ENCODE data around the gene ZRANB2. TPM values are rescaled to one million over a fixed set of nuclear protein-coding genes. Genes with fewer than 3 reads are reported as not detected.

Gene ZRANB2
- total and polyA plus RNA-seq, 2 experiments from 2014 or later, result 29.3 to 76.7 TPM

DNA sequence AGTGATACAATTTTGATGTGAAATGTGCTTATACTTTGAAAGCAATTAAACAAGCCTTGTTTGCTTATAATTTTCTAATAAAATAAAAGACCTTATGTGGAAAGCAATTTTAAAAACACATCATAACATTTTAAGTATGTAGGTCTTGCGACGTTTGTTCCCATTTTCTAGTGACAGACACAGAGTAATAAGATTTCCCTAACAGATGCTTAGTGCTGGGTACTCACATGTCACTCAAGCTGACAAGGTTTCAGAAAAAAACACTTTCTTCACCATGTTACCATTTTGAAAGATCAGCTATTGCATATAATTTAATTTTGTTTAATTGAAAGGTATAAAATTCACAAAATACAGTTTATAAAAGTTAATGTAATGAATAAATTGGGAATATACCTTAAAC lies 14.1 kb upstream of the ZRANB2 start:
- WGBS, 2 experiments (ENCODE audit: low coverage in 1 of 2, low lambda C conversion rate in 2 of 2, missing lambda C conversion rate in 2 of 2), result 96 to 99% methylated on average over 2 of the region's 2 CpGs
- H3K27me3 ChIP-seq (replicated peaks; ENCODE audit: insufficient read depth), result no peaks in the 10 kb centered on the region
- H3K9me3 ChIP-seq (ENCODE audit: low read depth), result no peaks in the 10 kb centered on the region
- H3K36me3 ChIP-seq (ENCODE audit: low read depth), result no peaks in the 10 kb centered on the region
- in situ Hi-C loops (cut with MboI), result no loop called here
- TF ChIP-seq EZH2phosphoT487 (IDR thresholded peaks at IDR 0.05; ENCODE audit: insufficient read depth, low read depth) (no peak), EZH2 (IDR thresholded peaks at IDR 0.05; ENCODE audit: insufficient read depth, poor library complexity, severe bottlenecking) (no peak)
- no peak overlapping the region for H3K4me3 ChIP-seq
- no peak overlapping the region for H3K4me2 ChIP-seq (ENCODE audit: unreplicated experiment)
- no peaks in the 10 kb centered on the region for H4K20me1 ChIP-seq (ENCODE audit: insufficient read depth)
- no peak for DNase-seq
- no peaks in the 10 kb centered on the region for H3K9me2 ChIP-seq (ENCODE audit: insufficient read depth)
- no peak overlapping the region for H2AFZ ChIP-seq
- H3K79me2 ChIP-seq (ENCODE audit: insufficient read depth), result no peaks in the 10 kb centered on the region
- H3K27ac ChIP-seq, result no peak overlapping the region
- H3K9ac ChIP-seq, result no peak overlapping the region
- H3F3A ChIP-seq (ENCODE audit: insufficient read depth), result peaks cover 14% of the 10 kb centered on the region
- peaks cover 10% of the 10 kb centered on the region for H3K4me1 ChIP-seq (ENCODE audit: insufficient read depth)

DNA sequence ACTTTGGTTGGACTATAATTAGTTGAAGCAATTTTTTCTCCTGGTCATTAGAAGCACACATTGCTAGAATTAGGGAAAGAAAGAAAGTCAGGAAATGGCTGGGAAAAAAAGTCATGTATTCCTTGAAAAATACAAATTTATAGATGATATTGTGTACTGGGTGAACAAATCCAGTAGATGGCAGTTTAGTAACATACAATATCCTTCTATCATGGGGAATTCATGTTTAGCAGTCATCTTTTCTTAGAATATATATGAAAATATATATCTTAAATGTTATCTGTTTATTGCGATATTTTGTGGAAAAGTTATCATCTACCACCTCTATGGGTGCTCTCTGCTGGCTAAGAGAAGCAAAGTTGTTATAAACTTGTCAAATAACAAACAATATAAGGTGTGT lies 13.1 kb upstream of the ZRANB2 start:
- no peaks in the 10 kb centered on the region for H3K36me3 ChIP-seq (ENCODE audit: low read depth)
- H3K9me2 ChIP-seq (ENCODE audit: insufficient read depth), result no peaks in the 10 kb centered on the region
- no peaks in the 10 kb centered on the region for H3K79me2 ChIP-seq (ENCODE audit: insufficient read depth)
- H3K4me2 ChIP-seq (ENCODE audit: unreplicated experiment), result no peak overlapping the region
- no peaks in the 10 kb centered on the region for H3K9me3 ChIP-seq (ENCODE audit: low read depth)
- in situ Hi-C loops (cut with MboI), result no loop called here
- no peak overlapping the region for H3K9ac ChIP-seq
- H4K20me1 ChIP-seq (ENCODE audit: insufficient read depth), result no peaks in the 10 kb centered on the region
- no peaks in the 10 kb centered on the region for H3K27me3 ChIP-seq (replicated peaks; ENCODE audit: insufficient read depth)
- TF ChIP-seq EZH2phosphoT487 (IDR thresholded peaks at IDR 0.05; ENCODE audit: insufficient read depth, low read depth), result no peak
- no peak for TF ChIP-seq EZH2 (IDR thresholded peaks at IDR 0.05; ENCODE audit: insufficient read depth, poor library complexity, severe bottlenecking)
- peaks cover 23% of the 10 kb centered on the region for H3F3A ChIP-seq (ENCODE audit: insufficient read depth)
- H3K4me3 ChIP-seq, result no peak overlapping the region
- no peak overlapping the region for H2AFZ ChIP-seq
- WGBS, 2 experiments (ENCODE audit: low coverage in 1 of 2, low lambda C conversion rate in 2 of 2, missing lambda C conversion rate in 2 of 2), result 9 to 17% methylated on average over 1 of the region's 1 CpG
- peaks cover 20% of the 10 kb centered on the region for H3K4me1 ChIP-seq (ENCODE audit: insufficient read depth)
- peak; percentile 53 for DNase-seq
- H3K27ac ChIP-seq, result no peak overlapping the region

GRCh38 chr1:71089536-71090270 lies 8.9 kb upstream of the ZRANB2 start:
- H2AFZ ChIP-seq, result peak overlapping the region; percentile 67
- in situ Hi-C loops (cut with MboI), result no loop called here
- TF ChIP-seq EZH2phosphoT487 (IDR thresholded peaks at IDR 0.05; ENCODE audit: insufficient read depth, low read depth) (no peak), EZH2 (IDR thresholded peaks at IDR 0.05; ENCODE audit: insufficient read depth, poor library complexity, severe bottlenecking) (no peak)

GRCh38 chr1:71088645-71089287 lies 7.9 kb upstream of the ZRANB2 start:
- DNase-seq, result no peak
- Histone ChIP-seq H3K4me1 (ENCODE audit: insufficient read depth) (peaks cover 37% of the 10 kb centered on the region), H4K20me1 (ENCODE audit: insufficient read depth) (no peaks in the 10 kb centered on the region), H3K4me3 (no peak overlapping the region), H3K4me2 (ENCODE audit: unreplicated experiment) (no peak overlapping the region), H3K9ac (no peak overlapping the region), H3K9me2 (ENCODE audit: insufficient read depth) (no peaks in the 10 kb centered on the region), H3K27me3 (replicated peaks; ENCODE audit: insufficient read depth) (no peaks in the 10 kb centered on the region), H3K36me3 (ENCODE audit: low read depth) (no peaks in the 10 kb centered on the region), H3F3A (ENCODE audit: insufficient read depth) (peaks cover 46% of the 10 kb centered on the region), H2AFZ (no peak overlapping the region), H3K9me3 (ENCODE audit: low read depth) (no peaks in the 10 kb centered on the region), H3K27ac (no peak overlapping the region), H3K79me2 (ENCODE audit: insufficient read depth) (no peaks in the 10 kb centered on the region)
- in situ Hi-C loops (cut with MboI), result no loop called here
- WGBS, 2 experiments (ENCODE audit: low coverage in 1 of 2, low lambda C conversion rate in 2 of 2, missing lambda C conversion rate in 2 of 2), result 96 to 99% methylated on average over 5 of the region's 5 CpGs
- no peak for TF ChIP-seq EZH2 (IDR thresholded peaks at IDR 0.05; ENCODE audit: insufficient read depth, poor library complexity, severe bottlenecking)
- no peak for TF ChIP-seq EZH2phosphoT487 (IDR thresholded peaks at IDR 0.05; ENCODE audit: insufficient read depth, low read depth)

More at GRCh38 chr1:71089536-71090270, 8.9 kb upstream of the ZRANB2 start:
- H3K27ac ChIP-seq, result peak overlapping the region; percentile 53
- no peaks in the 10 kb centered on the region for H4K20me1 ChIP-seq (ENCODE audit: insufficient read depth)
- H3K4me2 ChIP-seq (ENCODE audit: unreplicated experiment), result peak overlapping the region; percentile 59
- no peaks in the 10 kb centered on the region for H3K27me3 ChIP-seq (replicated peaks; ENCODE audit: insufficient read depth)
- H3K9me3 ChIP-seq (ENCODE audit: low read depth), result no peaks in the 10 kb centered on the region
- peak; percentile 79 for DNase-seq
- H3K9me2 ChIP-seq (ENCODE audit: insufficient read depth), result no peaks in the 10 kb centered on the region
- peaks cover 37% of the 10 kb centered on the region for H3K4me1 ChIP-seq (ENCODE audit: insufficient read depth)
- H3K4me3 ChIP-seq, result peak overlapping the region; percentile 43
- WGBS, 2 experiments (ENCODE audit: low coverage in 1 of 2, low lambda C conversion rate in 2 of 2, missing lambda C conversion rate in 2 of 2), result 49 to 51% methylated on average over 6 of the region's 6 CpGs
- peaks cover 46% of the 10 kb centered on the region for H3F3A ChIP-seq (ENCODE audit: insufficient read depth)
- H3K79me2 ChIP-seq (ENCODE audit: insufficient read depth), result no peaks in the 10 kb centered on the region
- peak overlapping the region; percentile 37 for H3K9ac ChIP-seq
- H3K36me3 ChIP-seq (ENCODE audit: low read depth), result no peaks in the 10 kb centered on the region
